GM12872 (cell line): Measurements from ENCODE around the gene PPCS.

Experiments
- TF ChIP-seq, protein P1 (sequence below): IDR thresholded peaks from 3 replicates; pipeline ENCODE4 v1.5.1; 2011; ENCODE audit warnings: low read depth, mild to moderate bottlenecking, low read length, moderate library complexity; ENCODE audit not compliant: insufficient read depth

The PPCS gene

DNA sequence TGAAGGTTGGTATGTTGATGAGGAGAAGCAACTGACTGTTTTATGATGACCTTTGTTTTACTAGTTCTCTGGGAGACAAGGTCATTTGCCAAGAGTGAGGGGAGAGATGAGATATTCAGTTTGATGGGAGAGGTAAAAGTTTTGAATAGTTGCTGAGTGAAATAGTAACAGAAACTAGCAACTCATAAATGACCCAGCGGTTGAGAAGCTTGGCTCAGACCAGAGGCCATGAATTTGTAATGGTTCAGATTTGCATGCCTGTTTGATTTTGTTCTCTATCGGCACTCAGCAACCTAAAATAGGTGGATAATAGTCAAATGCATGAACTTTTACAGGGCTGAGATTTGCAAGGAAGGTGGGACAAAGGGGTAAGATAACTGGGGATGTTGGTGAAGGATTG is 13.4 kb downstream of the PPCS start:
- TF ChIP-seq, protein P1, sequence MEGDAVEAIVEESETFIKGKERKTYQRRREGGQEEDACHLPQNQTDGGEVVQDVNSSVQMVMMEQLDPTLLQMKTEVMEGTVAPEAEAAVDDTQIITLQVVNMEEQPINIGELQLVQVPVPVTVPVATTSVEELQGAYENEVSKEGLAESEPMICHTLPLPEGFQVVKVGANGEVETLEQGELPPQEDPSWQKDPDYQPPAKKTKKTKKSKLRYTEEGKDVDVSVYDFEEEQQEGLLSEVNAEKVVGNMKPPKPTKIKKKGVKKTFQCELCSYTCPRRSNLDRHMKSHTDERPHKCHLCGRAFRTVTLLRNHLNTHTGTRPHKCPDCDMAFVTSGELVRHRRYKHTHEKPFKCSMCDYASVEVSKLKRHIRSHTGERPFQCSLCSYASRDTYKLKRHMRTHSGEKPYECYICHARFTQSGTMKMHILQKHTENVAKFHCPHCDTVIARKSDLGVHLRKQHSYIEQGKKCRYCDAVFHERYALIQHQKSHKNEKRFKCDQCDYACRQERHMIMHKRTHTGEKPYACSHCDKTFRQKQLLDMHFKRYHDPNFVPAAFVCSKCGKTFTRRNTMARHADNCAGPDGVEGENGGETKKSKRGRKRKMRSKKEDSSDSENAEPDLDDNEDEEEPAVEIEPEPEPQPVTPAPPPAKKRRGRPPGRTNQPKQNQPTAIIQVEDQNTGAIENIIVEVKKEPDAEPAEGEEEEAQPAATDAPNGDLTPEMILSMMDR, result no peak

- TF ChIP-seq, protein P1, result no peak
Observed at GRCh38 chr1:42476605-42477004, 20.3 kb downstream of the PPCS start.

DNA sequence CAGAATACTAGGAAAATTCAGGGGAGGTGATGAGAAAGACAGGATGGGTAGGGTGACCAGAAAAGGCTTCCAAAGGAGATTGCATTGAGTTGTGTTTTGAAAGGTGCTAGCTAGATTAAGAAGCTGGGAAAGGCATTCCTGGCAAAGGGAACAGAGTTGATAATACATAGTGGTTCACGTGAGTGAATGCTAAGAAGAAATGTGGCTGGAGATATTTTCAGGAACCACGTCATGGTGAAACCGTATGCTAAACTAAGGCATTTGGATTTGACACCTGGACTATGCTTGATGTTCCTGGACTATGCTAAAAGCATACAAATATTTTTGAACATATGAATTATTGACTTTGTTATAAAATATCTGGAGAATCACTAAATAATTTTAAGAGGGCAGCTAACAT is 21.4 kb downstream of the PPCS start:
- TF ChIP-seq, protein P1, result no peak

DNA sequence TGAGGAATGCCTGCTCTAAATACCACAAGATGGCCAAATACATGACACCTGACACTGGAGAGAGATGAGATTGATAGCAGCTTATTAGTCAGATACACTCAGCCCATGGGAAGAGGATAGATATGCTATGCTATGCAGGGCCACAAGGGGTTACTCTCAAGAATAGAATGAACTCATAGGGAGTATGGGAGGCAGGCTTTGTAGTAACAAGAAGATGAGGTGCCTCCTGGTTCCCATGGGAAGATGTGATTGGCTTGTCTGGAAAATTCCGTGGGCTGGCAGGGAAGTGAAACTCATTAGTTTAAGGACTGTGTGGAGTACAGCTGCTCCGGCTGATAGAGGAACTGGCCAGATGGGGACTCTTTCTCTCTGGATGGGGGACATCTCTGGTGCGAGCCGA is 23.3 kb downstream of the PPCS start:
- TF ChIP-seq, protein P1, result peak; percentile 38; the same call in 1 of the 3 replicates

DNA sequence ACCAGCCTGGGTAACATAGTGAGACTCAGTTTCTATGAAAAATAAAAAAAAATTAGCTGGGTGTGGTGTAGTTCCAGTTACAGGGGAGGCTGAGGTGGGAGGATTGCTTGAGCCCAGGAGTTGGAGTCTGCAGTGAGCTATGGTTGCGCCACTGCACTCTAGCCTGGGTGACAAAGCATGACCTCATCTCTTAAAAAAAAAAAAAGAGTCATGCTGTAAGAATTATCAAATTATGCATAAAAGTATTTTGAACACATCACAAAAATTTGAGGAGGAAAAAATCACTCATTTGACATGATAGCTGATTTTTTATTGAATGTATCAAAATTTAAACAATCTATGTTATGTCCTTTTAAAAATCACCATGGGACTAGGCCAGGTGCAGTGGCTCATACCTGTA is 24.6 kb downstream of the PPCS start:
- TF ChIP-seq, protein P1, result no peak

- TF ChIP-seq, protein P1, result no peak
Observed at GRCh38 chr1:42482635-42483153, 26.4 kb downstream of the PPCS start.

DNA sequence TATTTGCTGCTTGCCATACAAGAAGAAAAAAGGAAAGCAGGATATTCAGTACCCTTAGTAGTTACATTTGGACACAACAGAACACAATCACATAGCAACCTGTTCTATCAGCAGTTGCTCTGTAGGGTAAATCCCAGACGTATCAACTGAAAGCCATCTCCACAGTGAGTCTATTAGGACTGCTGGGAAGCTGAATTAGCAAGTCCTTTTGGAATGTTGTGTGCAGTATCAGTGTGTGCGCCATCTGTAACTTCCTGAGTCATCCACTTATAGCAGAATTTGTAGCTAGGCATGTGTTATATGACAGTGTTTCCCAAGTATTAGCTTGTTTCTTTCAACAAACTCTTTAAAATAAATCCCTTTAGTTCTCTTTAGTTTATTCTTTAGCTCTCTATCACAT is 28.0 kb downstream of the PPCS start:
- TF ChIP-seq, protein P1, result no peak
